Neural cell (in vitro differentiated cells): ENCODE measurements around the gene TGM1.

ENCODE experiments used
- CTCF ChIP-seq: fragments of 450-650 bp; IDR thresholded peaks from 2 replicates; pipeline ENCODE4 v1.5.1; 2014; ENCODE audit warnings: antibody characterized with exemption, mild to moderate bottlenecking, moderate library complexity; ENCODE audit not compliant: poor library complexity, severe bottlenecking
- EP300 ChIP-seq: fragments of 450-650 bp; conservative IDR thresholded peaks from 2 replicates; pipeline ENCODE4 v1.6.1; 2014; ENCODE audit warnings: antibody characterized with exemption, mild to moderate bottlenecking, moderate library complexity; ENCODE audit not compliant: poor library complexity, severe bottlenecking
- MXI1 ChIP-seq: fragments of 450-650 bp; conservative IDR thresholded peaks from 2 replicates; pipeline ENCODE4 v1.6.1; 2014; ENCODE audit warnings: antibody characterized with exemption, mild to moderate bottlenecking; ENCODE audit not compliant: poor library complexity, severe bottlenecking
- RAD21 ChIP-seq: fragments of 450-650 bp; conservative IDR thresholded peaks from 2 replicates; pipeline ENCODE4 v1.6.1; 2014; ENCODE audit warnings: antibody characterized with exemption, mild to moderate bottlenecking, moderate library complexity

GRCh38 chr14:24250354-24250753 is 12.6 kb downstream of the TGM1 start:
- no peak for TF ChIP-seq EP300
- no peak for TF ChIP-seq MXI1
- no peak for TF ChIP-seq CTCF
- TF ChIP-seq RAD21 = no peak
